Measurements from ENCODE around the gene RNGTT.

RNGTT gene

DNA sequence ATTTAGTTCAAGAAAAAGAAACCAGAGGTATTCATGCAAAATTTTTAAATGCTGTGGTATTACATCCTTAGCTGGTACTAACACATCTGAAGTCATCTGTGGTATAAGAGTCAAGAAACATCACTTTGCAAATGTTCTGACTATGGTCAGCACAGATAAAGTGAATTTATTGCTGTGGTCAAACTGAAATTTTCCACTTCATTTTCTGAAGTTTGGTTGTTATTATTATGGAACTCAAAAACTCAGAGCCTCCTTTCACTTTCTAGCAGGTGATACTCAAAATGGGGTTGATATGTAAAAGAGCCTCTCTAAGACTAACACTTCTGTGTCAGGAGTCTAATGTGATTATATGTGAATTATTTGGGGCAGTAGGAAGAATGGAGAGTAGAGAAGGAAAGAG is 257.8 kb downstream of the RNGTT start:
- in situ Hi-C loops (cut with HindIII; ENCODE audit: low pct_ligation_motif_present, low pct_unique_long_range_greater_than_20kb, low sequenced_read_pairs): no loop called here
- DNase-seq: no peak

GRCh38 chr6:88704980-88705379 is 258.4 kb downstream of the RNGTT start:
- no peak for DNase-seq

DNA sequence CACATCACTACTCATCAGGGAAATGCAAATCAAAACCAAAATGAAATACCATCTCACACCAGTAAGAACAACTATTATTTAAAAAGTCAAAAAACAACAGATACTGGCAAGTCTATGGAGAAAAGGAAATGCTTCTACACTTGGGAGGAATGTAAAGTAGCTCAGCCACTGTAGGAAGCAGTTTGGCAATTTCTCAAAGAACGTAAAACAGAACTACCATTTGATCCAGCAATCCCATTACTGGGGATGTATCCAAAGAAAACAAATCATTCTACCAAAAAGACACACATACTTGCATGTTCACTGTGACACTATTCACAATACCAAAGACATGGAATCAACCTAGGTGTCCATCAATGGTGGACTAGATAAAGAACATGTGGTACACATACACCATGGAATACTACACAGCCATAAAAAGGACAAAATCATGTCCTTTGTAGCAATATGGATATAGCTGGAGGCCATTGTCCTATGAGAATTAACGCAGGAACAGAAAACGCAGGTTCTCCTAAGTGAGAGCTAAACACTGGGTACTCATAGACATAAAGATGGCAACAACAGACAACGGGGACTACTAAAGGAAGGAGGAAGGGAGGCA is 260.4 kb downstream of the RNGTT start:
- in situ Hi-C loops (cut with HindIII; ENCODE audit: low pct_ligation_motif_present, low pct_unique_long_range_greater_than_20kb, low sequenced_read_pairs): no loop called here

More at GRCh38 chr6:88704980-88705379, 258.4 kb downstream of the RNGTT start:
- in situ Hi-C loops (cut with HindIII; ENCODE audit: low pct_ligation_motif_present, low pct_unique_long_range_greater_than_20kb, low sequenced_read_pairs): no loop called here

GRCh38 chr6:88698661-88699060 is 264.8 kb downstream of the RNGTT start:
- peak; percentile 13 for DNase-seq
- in situ Hi-C loops (cut with HindIII; ENCODE audit: low pct_ligation_motif_present, low pct_unique_long_range_greater_than_20kb, low sequenced_read_pairs): no loop called here

More for the DNA sequence above, 260.4 kb downstream of the RNGTT start:
- no peak for DNase-seq

GRCh38 chr6:88695937-88696336 is 267.5 kb downstream of the RNGTT start:
- in situ Hi-C loops (cut with HindIII; ENCODE audit: low pct_ligation_motif_present, low pct_unique_long_range_greater_than_20kb, low sequenced_read_pairs): no loop called here
- no peak for DNase-seq

GRCh38 chr6:88683734-88684133 is 279.7 kb downstream of the RNGTT start:
- in situ Hi-C loops (cut with HindIII; ENCODE audit: low pct_ligation_motif_present, low pct_unique_long_range_greater_than_20kb, low sequenced_read_pairs): no loop called here
- DNase-seq: no peak

DNA sequence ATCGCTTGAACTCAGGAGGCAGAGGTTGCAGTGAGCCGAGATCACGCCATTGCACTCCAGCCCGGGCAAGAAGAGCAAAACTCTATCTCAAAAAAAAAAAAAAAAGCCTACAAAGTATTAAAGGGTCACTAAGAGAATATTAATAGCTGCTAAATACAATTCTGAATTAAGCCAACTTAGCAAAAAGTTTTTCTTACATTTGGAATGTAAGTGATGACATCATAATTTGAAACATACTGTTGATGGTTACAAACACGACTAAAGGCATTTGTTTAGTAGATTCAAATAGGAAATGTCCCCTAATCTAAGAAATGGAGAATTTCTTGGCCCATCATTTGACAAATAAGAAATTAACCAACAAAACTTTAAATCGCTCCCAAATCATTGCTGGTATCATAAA is 282.8 kb downstream of the RNGTT start:
- DNase-seq: no peak
- in situ Hi-C loops (cut with HindIII; ENCODE audit: low pct_ligation_motif_present, low pct_unique_long_range_greater_than_20kb, low sequenced_read_pairs): no loop called here

DNA sequence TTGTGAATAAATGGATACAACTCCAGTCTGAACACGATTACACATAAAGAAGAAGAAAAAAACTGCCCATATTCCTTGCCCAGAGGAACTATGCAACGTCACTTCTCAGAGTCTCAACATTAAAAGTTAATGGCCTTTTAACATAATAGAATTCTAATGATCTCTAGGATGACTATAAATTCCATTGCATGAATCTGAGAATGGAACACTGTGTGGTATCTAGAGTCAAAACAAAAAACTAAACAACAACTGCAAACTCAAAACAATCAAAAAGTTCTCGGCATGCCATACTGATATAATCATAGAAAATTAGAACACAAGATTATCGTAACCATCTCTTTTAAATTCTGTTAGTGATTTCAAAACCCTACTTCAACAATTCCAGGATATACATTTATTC is 283.6 kb downstream of the RNGTT start:
- no peak for DNase-seq
- in situ Hi-C loops (cut with HindIII; ENCODE audit: low pct_ligation_motif_present, low pct_unique_long_range_greater_than_20kb, low sequenced_read_pairs): no loop called here

- in situ Hi-C loops (cut with HindIII; ENCODE audit: low pct_ligation_motif_present, low pct_unique_long_range_greater_than_20kb, low sequenced_read_pairs): no loop called here
- DNase-seq: no peak
Observed at GRCh38 chr6:88677356-88677755, 286.1 kb downstream of the RNGTT start.

DNA sequence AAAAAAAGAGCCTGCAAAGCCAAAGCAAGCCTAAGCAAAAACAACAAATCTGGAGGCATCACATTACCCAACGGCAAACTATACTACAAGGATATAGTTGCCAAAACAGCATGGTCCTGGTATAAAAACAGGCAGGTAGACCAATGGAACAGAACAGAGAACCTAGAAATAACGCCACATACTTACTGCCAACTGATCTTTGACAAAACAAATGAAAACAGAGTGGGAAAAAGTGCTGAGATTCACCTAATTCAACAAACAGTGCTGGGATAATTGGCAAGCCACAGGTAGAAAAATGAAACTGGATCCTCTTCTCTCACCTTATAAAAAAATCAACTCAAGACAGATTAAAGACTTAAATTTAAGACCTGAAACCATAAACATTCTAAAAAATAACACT is 291.8 kb downstream of the RNGTT start:
- in situ Hi-C loops (cut with HindIII; ENCODE audit: low pct_ligation_motif_present, low pct_unique_long_range_greater_than_20kb, low sequenced_read_pairs): no loop called here
- no peak for DNase-seq

DNA sequence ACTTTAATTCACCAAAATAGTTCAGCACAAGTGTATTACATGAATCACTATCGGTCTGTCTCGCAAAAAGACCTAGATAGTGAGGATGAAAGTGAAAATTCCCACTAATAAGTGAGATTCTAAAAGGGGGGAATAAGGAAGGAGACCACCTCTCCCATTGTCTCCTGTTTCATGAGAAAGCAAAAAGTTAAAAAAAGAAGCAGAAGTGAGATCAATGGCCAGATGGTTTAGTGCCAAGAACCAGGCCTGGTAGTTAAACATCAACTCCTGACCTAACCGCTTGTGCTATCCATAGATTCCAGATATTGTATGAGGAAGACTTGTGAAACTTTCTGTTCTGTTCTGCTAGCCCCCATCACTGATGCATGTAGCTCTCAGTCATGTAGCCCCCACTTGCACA is 293.0 kb downstream of the RNGTT start:
- in situ Hi-C loops (cut with HindIII; ENCODE audit: low pct_ligation_motif_present, low pct_unique_long_range_greater_than_20kb, low sequenced_read_pairs): no loop called here

DNA sequence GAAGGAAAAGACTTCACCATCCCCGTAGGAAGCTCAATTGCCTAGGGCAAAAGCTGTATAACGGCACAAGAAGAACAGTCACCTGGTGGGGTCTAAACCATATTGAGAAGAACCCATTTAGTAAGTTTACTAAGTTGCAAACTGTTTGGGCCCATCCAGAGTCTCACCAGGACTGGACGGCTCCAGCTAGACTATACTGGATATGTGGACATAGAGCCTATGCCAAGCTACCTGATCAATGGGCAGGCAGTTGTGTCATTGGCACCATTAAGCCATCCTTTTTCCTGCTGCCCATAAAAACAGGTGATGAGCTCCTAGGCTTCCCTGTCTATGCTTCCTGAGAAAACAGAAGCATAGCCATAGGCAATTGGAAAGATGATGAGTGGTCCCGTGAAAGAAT is 293.9 kb downstream of the RNGTT start:
- in situ Hi-C loops (cut with HindIII; ENCODE audit: low pct_ligation_motif_present, low pct_unique_long_range_greater_than_20kb, low sequenced_read_pairs): no loop called here
- DNase-seq: no peak

More for the DNA sequence above, 293.0 kb downstream of the RNGTT start:
- no peak for DNase-seq

DNA sequence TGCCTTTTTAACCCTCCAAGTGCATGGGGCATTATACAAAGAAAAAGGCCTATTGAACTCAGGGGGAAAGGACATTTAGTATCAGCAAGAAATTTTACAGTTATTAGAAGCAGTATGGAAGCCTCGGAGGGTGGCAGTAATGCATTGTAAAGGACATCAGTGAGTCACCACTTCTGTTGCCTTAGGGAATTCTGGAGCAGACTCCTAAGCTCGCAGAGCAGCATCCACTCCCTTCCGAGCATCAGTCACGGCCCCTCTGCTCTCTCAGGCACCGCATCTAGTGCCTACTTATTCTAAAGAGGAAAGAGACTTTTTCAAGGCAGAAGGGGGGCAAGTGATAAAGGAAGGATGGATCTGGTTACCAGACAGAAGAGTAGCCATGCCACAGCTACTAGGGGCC is 296.5 kb downstream of the RNGTT start:
- DNase-seq: no peak
- in situ Hi-C loops (cut with HindIII; ENCODE audit: low pct_ligation_motif_present, low pct_unique_long_range_greater_than_20kb, low sequenced_read_pairs): no loop called here

DNA sequence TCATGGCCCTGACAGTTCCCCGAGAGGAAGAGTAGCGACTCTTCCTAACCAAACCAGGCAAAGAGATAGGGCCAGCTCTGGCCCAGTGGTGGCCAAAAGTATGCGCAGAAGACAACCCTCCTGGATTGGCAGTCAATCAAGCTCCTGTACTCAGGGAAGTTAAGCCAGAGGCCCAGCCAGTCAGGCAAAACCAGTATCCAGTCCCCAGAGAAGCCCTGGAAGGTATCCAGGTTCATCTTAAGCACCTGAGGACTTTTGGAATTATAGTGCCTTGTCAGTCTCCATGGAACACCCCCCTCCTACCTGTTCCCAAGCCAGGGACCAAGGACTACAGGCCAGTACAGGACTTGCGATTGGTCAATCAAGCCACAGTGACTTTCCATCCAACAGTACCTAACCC is 298.3 kb downstream of the RNGTT start:
- no peak for DNase-seq
- in situ Hi-C loops (cut with HindIII; ENCODE audit: low pct_ligation_motif_present, low pct_unique_long_range_greater_than_20kb, low sequenced_read_pairs): no loop called here

- DNase-seq: no peak
- in situ Hi-C loops (cut with HindIII; ENCODE audit: low pct_ligation_motif_present, low pct_unique_long_range_greater_than_20kb, low sequenced_read_pairs): no loop called here
Observed at GRCh38 chr6:88663801-88664200, 299.6 kb downstream of the RNGTT start.

DNA sequence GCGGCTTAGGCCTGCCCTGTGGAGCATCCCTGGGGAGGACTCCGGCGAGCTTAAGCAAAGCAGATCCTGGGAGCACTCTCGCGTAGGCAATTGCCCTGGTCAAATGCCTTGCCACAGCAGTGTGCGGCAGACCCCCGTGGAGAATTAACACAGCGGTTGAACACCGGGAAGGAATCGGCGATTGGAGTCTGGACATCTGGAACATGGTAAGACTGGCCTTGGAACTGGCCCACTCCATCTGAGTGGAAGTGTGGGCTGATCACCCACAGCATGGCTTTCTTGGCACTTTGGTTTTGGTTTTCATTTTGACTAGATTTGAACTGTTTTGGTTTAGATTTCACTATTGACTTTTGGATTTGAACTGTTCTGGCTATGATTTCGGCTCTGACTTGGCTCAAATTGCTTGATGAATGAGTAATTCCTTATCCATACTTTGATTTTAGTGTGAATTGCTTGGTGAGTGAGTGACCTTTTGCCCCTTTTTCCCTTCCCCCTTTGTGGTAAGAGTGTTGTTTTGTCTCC is 300.7 kb downstream of the RNGTT start:
- in situ Hi-C loops (cut with HindIII; ENCODE audit: low pct_ligation_motif_present, low pct_unique_long_range_greater_than_20kb, low sequenced_read_pairs): no loop called here
- no peak for DNase-seq

GRCh38 chr6:88662163-88662580 is 301.2 kb downstream of the RNGTT start:
- in situ Hi-C loops (cut with HindIII; ENCODE audit: low pct_ligation_motif_present, low pct_unique_long_range_greater_than_20kb, low sequenced_read_pairs): no loop called here
- peak; percentile 81 for DNase-seq

- no peak for DNase-seq
- in situ Hi-C loops (cut with HindIII; ENCODE audit: low pct_ligation_motif_present, low pct_unique_long_range_greater_than_20kb, low sequenced_read_pairs): no loop called here
Observed at GRCh38 chr6:88661136-88661535, 302.3 kb downstream of the RNGTT start.

- DNase-seq: no peak
- in situ Hi-C loops (cut with HindIII; ENCODE audit: low pct_ligation_motif_present, low pct_unique_long_range_greater_than_20kb, low sequenced_read_pairs): no loop called here
Observed at GRCh38 chr6:88655586-88655985, 307.8 kb downstream of the RNGTT start.

GRCh38 chr6:88653936-88654335 is 309.5 kb downstream of the RNGTT start:
- in situ Hi-C loops (cut with HindIII; ENCODE audit: low pct_ligation_motif_present, low pct_unique_long_range_greater_than_20kb, low sequenced_read_pairs): no loop called here
- DNase-seq: no peak

- in situ Hi-C loops (cut with HindIII; ENCODE audit: low pct_ligation_motif_present, low pct_unique_long_range_greater_than_20kb, low sequenced_read_pairs): no loop called here
- no peak for DNase-seq
Observed at GRCh38 chr6:88651400-88651799, 312.0 kb downstream of the RNGTT start.
